Measurements from ENCODE around the gene PRICKLE4. TPM values are rescaled to one million over a fixed set of nuclear protein-coding genes. Genes with fewer than 3 reads are reported as not detected.

PRICKLE4 gene
- total and polyA plus RNA-seq, 2 of the 8 experiments (the other 6 are each of a cell fraction or from before 2014, with no cell fraction given): 0.32 to 1.4 TPM

DNA sequence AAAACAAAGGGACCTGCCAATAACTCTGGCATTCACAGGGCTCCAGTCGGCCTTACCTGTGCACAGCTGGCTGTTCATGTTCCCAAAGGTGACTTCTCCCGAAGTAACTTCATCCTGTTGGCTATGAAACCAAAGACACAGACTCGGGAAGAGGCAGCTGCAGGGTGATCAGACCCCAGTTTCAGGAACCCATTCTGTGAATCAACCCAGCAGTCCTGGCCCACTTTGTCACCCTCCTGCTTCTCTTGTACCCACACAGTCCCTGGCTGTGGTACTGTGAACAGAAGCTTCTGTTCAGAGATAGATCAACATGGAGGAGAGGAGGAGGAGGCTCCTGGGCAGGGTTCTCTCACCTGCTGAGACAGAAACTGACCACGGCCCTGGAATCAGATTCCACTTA lies 24.7 kb upstream of the PRICKLE4 start (continued):
- TF ChIP-seq, protein P1, sequence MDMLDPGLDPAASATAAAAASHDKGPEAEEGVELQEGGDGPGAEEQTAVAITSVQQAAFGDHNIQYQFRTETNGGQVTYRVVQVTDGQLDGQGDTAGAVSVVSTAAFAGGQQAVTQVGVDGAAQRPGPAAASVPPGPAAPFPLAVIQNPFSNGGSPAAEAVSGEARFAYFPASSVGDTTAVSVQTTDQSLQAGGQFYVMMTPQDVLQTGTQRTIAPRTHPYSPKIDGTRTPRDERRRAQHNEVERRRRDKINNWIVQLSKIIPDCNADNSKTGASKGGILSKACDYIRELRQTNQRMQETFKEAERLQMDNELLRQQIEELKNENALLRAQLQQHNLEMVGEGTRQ (IDR thresholded peaks at IDR 0.05; ENCODE audit: low read length): no peak
